Kidney tubule cell (primary cell): ENCODE data around the gene ABCB9.
"Not testable (repeated sequence)": the region's sequence is repeated elsewhere in the genome, so short reads cannot be mapped to it uniquely, and the experiment has no call there.

Source experiments
- DNase-seq: peaks from one replicate; pipeline ENCODE4 v3.0.0-alpha.2; 2018; ENCODE audit warnings: low spot score

Gene ABCB9

DNA sequence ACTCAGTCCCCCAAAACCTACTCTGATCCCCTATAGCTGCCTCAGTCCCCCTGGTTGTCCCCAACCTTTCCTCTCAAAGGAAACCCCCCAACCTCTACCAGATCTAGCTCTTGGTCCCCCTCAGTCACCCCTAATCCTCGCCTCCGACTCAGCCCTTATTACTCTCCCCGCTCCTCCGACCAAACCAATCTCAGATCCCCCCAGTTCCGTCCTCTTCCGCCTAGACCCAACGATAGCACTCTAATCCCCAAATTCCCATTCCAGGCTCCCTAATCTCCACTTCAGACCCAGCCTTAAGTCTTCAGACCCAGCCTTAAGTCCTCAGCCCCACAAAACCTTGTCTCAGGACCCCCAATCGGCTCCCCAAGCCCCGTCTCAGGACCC, 71.0 kb downstream of the ABCB9 start:
- DNase-seq, result no peak

DNA sequence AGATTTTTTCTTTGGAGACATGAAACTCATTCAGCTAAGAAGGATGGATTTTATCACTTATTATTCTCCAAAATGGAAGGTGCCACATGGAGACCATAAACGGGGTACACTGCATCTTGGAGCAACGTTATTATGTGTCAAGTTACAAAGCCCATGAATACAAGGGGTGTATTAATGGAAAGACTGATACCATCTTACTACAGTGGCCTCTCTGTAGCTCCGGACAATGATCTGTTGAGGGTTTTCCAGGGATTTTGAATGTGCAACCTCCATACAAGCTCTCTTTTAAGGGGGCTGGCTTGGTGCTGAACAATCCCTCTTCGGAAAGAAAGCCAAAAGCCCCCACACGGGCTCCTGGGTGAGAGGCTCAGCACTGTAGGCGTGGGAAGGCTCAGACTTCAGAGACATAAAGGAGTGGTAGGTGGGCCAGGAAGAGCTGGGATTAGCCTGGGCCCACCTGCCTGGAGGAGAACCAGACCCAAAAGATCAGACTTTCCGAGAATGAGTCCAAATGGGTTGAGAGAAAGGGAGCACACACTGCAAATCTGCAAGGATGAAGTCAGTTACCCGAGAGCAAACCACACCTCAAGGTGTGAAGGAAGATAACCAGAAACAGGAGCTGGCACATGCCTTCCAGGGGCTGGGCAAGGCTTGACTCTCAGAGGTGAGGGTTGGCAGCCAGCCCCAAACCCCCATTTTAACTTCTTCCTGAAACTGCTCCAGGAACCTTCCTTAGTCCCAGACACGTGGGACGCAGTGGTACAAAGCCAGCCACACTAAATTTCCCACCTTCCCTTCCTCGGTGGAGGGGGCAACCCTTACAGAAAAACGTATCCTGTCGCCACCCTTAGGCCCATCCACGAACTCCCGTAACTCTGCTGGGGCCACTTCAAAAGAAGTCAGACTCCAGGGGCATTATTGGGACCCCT, 71.8 kb downstream of the ABCB9 start:
- DNase-seq, result peak; percentile 50

DNA sequence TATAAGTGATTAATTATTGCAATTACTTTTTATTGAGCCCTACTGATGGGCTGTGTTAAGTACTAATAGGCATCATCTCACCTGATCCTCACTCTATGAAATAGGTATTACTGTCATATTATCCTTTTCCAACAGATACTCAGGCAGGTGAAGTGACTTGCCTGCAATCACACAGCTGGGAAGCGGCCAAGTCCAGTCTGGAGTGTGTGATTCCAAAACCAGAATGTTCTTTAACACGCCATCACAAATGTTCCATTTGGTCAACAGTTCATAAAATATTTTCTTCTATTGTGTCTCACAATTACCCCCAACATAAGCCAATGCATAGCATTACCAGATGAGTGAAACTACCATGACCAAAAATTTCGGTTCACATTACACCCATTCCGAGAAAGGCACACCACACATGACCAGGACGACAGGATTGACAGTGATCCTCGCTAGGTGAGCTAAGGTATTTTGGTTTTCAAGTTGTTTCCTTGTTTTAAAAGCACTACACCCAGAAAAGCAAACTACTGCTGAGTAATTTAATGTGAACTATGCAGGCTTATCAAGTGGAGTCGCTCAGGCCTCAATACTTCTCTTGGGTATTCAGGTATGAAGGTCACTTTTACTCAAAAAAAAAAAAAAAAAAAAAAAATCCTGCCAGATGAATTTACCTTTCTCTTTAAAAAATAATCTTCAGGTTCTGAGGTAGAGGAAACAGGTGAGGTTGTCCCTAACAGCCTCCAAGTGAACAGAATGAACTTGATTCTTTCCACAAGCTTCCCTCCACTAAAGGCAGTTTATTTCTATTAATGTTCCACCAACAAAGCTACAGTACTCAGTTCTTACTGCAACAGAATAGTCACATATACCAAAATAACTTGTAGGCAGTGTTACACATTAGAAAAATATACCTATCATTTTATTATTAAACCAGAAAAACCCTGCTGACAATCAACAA, 72.8 kb downstream of the ABCB9 start:
- peak; percentile 61 for DNase-seq

DNA sequence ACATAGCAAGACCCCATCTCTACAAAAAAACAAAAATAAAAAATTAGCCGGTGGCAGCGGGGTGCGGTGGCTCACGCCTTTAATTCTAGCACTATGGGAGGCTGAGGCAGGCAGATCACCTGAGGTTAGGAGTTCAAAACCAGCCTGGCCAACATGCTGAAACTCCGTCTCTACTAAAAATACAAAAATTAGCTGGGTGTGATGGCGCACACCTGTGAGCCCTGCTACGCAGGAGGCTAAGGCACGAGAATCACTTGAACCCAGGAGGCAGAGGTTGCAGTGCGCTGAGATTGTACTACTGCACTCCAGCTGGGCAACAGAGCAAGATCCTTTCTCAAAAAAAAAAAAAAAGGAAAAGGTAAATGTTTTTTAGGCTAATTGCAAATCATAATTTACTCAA, 73.5 kb downstream of the ABCB9 start:
- not testable (repeated sequence) for DNase-seq

DNA sequence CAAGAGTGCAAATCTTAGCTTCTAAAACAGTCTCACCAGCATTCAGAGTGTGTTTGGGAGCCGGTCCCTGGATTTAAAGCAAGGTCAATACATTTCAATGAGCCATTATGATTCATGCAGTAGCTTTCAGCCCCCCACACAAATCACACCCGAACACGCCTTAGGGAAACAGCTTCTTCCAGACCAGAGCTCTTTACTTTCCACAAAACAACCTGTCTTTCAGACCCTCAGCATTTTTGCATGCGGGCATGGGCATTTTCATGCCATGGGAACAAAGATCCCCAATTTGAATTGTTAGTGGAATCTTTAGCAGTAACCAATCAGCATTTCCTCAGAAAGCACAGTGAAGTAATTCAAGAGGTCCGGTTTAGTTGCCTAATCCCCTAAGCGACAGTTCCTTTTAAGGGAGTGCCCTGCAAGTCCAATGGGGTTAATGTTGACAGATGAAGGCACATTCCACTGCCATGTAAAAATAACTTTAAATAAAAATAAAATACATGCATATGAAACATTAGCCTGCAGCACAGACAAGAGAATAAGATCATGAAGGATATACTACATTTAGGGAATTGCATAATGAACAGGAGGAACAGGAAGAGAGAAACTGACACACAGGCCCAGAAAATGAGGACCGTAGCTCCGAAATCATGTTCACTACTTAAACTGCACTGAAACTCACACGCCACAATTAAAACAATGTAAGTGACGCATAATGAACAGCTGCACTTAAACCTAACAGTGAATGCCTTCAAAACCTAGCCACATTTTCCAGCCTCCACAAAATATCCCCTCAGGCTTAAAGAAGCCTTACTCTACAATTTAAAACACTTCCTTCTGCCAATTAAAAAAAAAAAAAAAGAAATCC, 74.4 kb downstream of the ABCB9 start:
- DNase-seq, result peak; percentile 42

DNA sequence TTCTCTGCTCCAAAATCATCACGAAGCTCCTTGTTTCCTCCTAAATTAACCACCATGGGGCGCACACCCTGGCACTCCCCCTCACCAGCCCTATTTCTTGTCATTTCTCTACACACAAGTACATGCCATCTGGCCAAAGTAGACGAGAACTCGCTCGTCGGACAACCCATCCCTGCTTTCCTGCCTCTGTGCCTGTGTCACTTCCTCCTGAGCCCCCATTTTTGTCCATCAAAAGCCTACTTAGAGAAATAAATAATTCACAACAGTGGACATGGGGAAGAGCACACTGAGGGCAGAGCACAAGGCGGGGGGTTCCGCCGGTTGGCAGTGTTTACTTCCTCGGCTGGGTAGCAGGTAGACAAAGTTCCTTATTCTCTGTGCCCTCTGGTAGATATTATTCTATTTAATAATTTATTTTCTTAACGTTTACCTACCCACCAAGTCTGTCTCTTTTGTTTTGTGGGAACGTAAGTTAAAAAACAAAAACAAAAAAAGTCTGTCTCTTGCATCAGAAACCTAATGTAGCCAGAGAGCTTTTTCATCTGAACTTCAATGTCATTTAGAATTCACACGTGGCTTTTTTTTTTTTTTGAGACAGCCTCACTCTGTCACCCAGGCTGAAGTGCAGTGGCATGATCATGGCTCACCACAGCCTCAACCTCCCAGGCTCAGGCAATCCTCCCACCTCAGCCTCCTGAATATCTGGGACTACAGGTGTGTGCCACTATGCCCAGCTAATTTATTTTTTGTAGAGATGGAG, 76.3 kb downstream of the ABCB9 start:
- no peak for DNase-seq

DNA sequence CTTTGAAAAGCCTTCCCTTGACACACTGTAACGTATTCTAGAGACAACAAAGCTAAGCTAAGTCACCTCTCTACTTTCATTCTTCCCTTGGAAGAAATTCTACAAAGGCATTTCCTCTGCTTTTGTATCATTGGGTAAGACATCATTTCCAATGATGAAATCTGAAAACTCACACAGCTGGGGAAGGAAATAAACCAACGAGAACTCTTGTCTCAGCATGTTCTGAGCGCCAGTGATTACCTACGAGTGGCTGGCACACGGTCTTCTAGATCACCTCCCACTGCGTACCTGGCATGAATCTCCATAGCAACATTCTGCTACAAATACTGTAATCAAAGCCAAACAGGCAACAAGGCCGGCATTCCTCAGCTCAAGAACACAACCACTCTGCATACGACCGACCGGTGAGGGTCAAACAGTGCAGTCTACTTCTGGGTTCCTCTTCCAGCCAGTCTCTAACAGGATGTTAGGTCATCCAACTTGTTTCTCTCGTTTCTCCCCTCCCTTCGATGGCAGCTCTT, 78.0 kb downstream of the ABCB9 start:
- DNase-seq, result peak; percentile 97

DNA sequence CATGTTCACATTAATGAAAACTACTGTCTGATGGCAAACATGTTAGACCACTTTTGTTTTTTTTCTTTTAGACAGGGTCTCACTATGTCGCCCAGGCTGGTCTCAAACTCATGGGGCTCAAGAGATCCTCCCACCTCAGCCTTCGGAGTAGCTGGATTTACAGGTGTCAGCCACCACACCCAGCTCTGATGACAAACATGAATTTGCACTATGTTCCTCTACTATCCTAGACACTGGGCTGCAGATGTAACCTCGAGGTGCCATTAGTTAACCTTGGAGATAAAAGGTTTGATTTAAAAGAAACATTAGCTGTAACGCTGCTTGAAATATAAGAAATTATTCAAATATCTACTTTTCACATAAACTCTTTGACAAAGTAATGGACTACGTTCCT, 78.4 kb downstream of the ABCB9 start:
- no peak for DNase-seq

DNA sequence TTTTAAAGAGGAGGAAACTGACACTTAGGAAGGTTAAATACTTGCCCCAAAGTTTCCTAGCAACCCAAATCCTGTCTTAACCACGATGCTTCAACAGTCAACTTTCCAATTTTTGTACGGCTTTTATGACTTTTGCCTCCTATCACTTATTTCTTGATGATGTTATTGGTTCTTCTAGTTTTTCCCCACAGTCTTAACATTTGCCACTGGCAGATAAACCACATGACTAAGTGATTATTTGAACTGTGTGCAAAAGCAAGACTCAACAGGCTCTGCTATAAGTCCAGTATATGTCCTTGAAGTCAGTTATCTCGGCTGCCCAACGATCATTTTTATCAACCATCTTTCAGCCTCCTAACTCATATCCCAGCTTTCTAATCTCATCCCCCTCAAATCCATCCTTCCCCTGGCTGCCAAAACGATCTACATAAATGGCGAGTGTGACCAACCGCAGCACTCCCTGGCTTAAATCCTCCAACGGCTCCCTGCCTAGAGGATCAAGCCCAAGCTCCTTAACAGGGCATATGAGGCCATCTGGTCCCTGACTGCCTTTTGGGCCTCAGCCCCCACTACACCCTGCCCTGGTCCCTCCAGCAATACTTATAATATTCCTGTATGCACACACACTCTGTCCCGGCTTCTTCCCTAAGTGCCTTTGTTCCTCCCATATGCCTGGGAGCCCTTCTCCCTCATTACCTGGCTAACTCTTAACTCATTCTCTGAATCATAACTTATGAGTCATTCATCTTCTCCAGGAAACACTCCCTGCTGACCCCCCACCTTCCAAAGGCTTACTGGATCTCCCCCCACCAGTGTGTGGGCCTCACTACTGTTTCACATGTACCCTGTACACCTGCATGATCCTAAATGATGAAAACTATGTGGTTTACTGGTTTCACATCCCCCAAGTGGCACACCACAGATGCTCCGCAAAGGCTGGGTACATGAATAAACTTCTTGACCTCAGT, 79.1 kb downstream of the ABCB9 start:
- DNase-seq, result peak; percentile 94

DNA sequence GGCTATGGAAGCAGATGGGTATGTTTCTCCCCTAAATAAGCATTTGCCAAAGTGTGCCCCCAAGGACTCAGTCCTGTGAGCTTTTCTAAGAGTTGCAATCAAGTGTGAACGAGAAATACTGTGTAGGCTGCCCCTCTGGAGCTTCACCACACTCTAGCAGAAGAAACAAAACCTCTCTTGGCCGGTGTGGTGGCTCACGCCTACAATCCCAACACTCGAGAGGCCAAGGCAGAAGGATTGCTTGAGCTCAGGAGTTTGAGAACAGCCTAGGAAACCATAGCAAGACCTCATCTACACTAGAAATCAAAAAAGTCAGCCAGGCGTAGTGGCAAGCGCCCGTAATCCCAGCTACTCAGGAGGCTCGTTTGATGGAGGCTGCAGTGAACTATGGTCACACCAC, 80.1 kb downstream of the ABCB9 start:
- DNase-seq, result no peak

DNA sequence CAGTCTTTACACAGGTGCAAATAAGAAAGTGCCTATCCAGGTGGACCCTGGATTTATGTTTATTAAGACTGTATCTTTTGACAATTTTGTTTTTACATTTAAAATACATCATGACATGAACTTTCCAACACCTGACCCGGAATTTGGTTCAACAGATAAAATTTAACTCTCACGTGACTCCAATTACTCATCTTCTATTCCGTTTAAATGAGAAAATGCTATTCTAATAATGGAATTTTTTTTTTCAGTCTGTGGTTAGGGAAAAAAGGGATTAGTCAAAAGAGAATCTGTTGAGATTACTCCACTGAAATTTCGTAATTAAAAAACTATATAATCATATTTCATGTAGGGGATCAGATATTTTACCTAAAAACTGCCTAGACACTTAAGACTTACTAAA, 81.4 kb downstream of the ABCB9 start:
- no peak for DNase-seq

DNA sequence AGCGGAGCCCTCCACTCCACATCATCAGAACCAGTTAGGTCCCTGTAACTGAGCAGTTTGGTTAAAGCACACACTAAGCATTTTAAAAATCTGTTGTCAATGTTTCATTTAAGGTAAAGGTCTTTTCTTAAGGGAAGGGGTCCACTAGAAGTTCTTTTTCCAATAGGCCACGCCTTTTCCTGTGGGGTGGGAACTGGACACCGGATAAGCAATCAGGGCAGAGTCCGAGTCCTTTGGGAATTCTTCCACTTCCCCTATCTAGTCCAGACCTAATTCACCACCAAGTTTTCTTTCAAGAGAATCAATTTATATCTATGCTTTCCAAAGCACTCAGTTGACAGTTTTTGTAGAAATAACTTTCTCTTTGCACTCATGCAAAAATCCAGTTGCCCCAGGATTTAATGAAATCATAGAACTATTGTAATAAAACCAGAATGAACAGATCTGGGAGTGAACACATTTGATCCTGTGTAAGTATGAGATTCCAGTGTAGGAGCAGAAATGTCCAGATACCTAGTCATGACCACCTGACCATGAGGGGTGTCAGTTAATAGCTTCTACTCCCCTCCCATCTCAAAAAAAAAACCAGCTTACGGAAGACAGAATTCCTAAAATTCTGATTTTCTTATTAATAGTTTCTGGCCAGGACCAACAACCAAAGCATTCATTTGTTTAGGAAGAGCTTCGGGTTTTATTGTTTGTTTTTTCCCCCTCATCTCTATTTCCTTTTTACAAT, 82.0 kb downstream of the ABCB9 start:
- DNase-seq, result no peak

DNA sequence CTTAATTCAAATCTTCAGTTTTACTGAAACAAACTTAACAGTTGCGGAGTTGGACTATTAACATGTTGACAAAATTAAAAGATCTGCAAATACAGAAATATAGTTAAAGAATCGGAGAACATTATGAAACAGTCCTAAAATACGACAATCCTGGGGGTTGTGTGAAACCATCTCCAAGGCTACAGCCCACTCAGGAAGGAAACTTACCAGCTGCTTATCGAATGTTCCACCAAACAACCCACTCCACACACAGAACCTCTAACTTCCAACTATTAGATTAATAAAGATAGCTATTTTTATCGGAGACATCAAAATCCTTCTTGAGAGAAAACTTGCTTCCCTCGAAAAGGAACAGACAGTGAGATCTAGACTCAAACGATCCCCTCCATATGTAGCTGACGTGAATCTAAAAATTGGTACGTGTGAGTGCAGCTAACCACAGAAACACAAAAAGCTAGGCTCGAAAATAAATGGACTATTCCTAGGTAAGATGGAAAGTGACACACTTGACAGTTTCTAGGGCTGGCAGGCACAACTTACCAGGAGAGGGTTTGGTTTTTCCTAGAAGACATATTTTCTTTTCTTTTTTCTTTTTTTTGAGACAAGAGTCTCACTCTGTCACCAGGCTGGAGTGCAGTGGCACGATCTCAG, 83.2 kb downstream of the ABCB9 start:
- no peak for DNase-seq

DNA sequence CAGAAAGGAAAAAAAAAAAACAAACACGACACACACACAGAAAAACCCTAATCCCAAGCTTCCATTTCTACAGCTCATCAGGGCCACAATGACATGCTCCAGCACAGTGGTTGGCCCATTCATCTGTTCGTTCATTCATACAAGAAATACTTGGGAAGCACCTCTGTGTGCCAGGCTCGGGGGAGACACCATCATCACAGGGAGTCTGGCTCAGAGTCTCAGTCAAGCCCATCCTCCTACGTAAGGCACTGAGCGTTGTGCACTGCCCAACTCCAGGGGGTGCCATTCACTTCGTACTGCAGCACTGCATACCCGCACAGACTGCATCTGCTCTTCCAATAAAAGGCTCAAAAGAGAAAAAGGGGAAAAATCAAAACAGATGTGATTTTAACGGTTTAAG, 85.6 kb downstream of the ABCB9 start:
- no peak for DNase-seq

DNA sequence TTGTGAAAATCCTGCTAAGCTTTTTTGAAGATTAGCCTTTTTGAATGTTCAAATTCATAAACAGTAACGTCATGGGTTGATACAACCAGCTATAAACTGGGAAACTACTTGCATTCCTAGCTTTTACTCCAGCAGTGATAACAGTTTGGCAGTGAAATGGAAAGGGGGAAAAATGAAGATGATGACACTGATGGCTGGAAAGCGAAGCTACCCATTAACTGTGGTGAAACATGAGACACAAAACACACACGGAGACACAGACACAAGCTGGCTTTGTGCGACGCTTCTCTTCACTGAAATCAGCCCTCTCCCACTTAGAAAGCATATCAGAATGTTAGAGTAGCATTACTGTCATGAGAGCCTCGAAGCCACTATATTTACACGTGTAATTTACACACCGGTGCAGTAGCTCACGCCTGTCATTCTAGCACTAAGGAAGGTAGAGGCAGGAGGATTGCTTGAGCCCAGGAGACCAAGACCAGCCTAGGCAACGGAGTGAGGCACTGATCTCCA, 86.1 kb downstream of the ABCB9 start:
- DNase-seq, result no peak
